ENCODE measurements around the gene CTSC. TPM values are rescaled to one million over a fixed set of nuclear protein-coding genes. Genes with fewer than 3 reads are reported as not detected.
A peak's percentile ranks its signal among the peaks of the same experiment; 100 is the strongest.

Gene CTSC
- total and polyA plus RNA-seq, 4 experiments from 2014 or later = 57.1 to 161 (median 99.3) TPM

DNA sequence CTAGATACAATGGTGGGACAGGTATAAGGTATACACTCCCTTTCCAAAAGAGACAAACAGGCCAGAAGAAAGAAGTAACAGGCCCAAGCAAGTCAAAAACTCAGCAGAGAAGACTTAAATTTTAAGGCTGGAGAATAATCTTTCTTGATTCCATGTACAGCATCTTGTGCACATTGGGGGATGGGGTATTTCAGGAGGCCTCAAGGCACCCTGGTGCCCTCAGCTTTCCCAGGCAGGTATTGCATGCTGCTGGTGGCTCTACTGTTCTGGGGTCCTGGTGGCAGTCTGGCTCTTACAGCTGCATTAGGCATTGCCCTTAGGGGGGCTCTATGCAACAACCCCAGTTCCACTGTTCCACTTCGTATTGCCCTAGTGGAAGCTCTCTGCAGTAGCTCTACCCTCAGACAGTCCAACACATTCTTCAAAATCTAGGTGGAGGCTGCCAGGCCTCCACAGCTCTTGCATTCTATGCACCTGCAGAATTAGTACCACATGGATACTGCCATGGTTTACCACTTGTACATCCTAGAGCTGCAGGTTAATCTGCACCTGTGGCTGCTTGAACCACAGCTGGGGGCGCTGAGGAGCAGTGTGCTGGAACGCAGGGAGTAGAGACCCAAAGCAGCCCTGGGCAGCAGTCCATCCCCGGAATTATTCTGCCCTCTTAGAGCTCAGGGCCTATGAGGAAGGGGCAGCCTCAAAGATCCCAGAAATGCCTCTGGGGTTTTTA lies 4.2 kb upstream of the CTSC start:
- Histone ChIP-seq H3K36me3 (ENCODE audit: insufficient read depth, low read length) (no peaks in the 10 kb centered on the region), H3K4me3 (ENCODE audit: low read length in 2 of 2) (no peak overlapping the region), H3K27me3 (ENCODE audit: insufficient read depth, low read length) (no peaks in the 10 kb centered on the region), H3K9me3 (ENCODE audit: control insufficient read depth in 1 of 2, low read length in 2 of 2) (no peaks in the 10 kb centered on the region), H3K4me1 (ENCODE audit: insufficient read depth, low read length) (peaks cover 37% of the 10 kb centered on the region), H3K27ac (ENCODE audit: low read depth, low read length) (no peak overlapping the region)
- H3K4me3 Mint-ChIP-seq = no peak overlapping the region
- H3K9me3 Mint-ChIP-seq = no peaks in the 10 kb centered on the region
- ChIA-PET POLR2A (ENCODE audit: partially characterized antibody) (interaction anchor here (0.8 kb wide), 1 partner anchor 14 kb away, joined by 4 read pairs; no protein-coding TSS in a partner anchor), CTCF (ENCODE audit: partially characterized antibody) (interaction anchor here (0.9 to 1.6 kb wide), 4 partner anchors 9 to 18 kb away, joined by 4 to 5 read pairs (median 4); no protein-coding TSS in a partner anchor)
- H3K27ac Mint-ChIP-seq = peak overlapping the region in 4 of 7 donors; percentile 11 to 67 (median 46)
- peaks cover 0 to 8% of the 10 kb centered on the region in 2 donors for H3K36me3 Mint-ChIP-seq
- peaks cover 23 to 52% (median 36%) of the 10 kb centered on the region in 4 donors for H3K4me1 Mint-ChIP-seq
- H3K27me3 Mint-ChIP-seq = no peaks in the 10 kb centered on the region
- peak in 1 of 5 donors; percentile 7 for DNase-seq
- intact Hi-C loops (cut with micrococcal nuclease) = no loop called here

GRCh38 chr11:88340366-88340935 lies 2.9 kb upstream of the CTSC start:
- Mint-ChIP-seq H3K4me3 (no peak overlapping the region), H3K4me1 (peaks cover 27 to 49% (median 38%) of the 10 kb centered on the region in 4 donors), H3K36me3 (peaks cover 0 to 8% of the 10 kb centered on the region in 2 donors), H3K9me3 (peaks cover 0 to 1% (median 0%) of the 10 kb centered on the region in 8 donors), H3K27ac (peak overlapping the region in 5 of 7 donors; percentile 14 to 86 (median 69)), H3K27me3 (no peaks in the 10 kb centered on the region)
- no peaks in the 10 kb centered on the region for H3K9me3 ChIP-seq (ENCODE audit: control insufficient read depth in 1 of 2, low read length in 2 of 2)
- intact Hi-C loops (cut with micrococcal nuclease) = no loop called here
- CTCF ChIA-PET (ENCODE audit: partially characterized antibody) = no interaction called here
- H3K27ac ChIP-seq (ENCODE audit: low read depth, low read length) = no peak overlapping the region
- H3K4me3 ChIP-seq (ENCODE audit: low read length in 2 of 2) = no peak overlapping the region
- H3K36me3 ChIP-seq (ENCODE audit: insufficient read depth, low read length) = no peaks in the 10 kb centered on the region
- H3K27me3 ChIP-seq (ENCODE audit: insufficient read depth, low read length) = no peaks in the 10 kb centered on the region
- POLR2A ChIA-PET (ENCODE audit: partially characterized antibody) = no interaction called here
- peaks cover 38% of the 10 kb centered on the region for H3K4me1 ChIP-seq (ENCODE audit: insufficient read depth, low read length)
- DNase-seq = no peak

- peaks cover 3% of the 10 kb centered on the region for H3K36me3 ChIP-seq (ENCODE audit: insufficient read depth, low read length)
- H3K27ac ChIP-seq (ENCODE audit: low read depth, low read length) = peak overlapping the region; percentile 73
- POLR2A ChIA-PET (ENCODE audit: partially characterized antibody) = interaction anchor here (0.7 to 4.4 kb wide), 16 partner anchors 10 to 88 kb away, joined by 3 to 64 read pairs (median 6); no protein-coding TSS in a partner anchor
- H3K27me3 ChIP-seq (ENCODE audit: insufficient read depth, low read length) = no peaks in the 10 kb centered on the region
- peaks cover 33 to 66% (median 51%) of the 10 kb centered on the region in 4 donors for H3K4me1 Mint-ChIP-seq
- peak overlapping the region; percentile 81 to 99 (median 96) for H3K27ac Mint-ChIP-seq
- peak; percentile 49 to 76 (median 53) for DNase-seq
- H3K9me3 ChIP-seq (ENCODE audit: control insufficient read depth in 1 of 2, low read length in 2 of 2) = no peaks in the 10 kb centered on the region
- peaks cover 48% of the 10 kb centered on the region for H3K4me1 ChIP-seq (ENCODE audit: insufficient read depth, low read length)
- peak overlapping the region; percentile 70 to 85 for H3K4me3 ChIP-seq (ENCODE audit: low read length in 2 of 2)
- peak overlapping the region; percentile 93 to 100 (median 99) for H3K4me3 Mint-ChIP-seq
- CTCF ChIA-PET (ENCODE audit: partially characterized antibody) = interaction anchor here (0.8 to 3.1 kb wide), 9 partner anchors 10 to 260 kb away, joined by 3 to 17 read pairs (median 4); no protein-coding TSS in a partner anchor
- peaks cover 0 to 4% (median 0%) of the 10 kb centered on the region in 8 donors for H3K9me3 Mint-ChIP-seq
- no peaks in the 10 kb centered on the region for H3K27me3 Mint-ChIP-seq
- H3K36me3 Mint-ChIP-seq = peaks cover 12 to 25% of the 10 kb centered on the region in 2 donors
- intact Hi-C loops (cut with micrococcal nuclease) = loop anchor here (1.0 to 10.0 kb wide), 9 partner anchors 10 to 1887 kb away; partner anchors contain the start of genes CHORDC1 and TMEM135
Observed at GRCh38 chr11:88337987-88338668, 592 bp upstream of the CTSC start.

DNA sequence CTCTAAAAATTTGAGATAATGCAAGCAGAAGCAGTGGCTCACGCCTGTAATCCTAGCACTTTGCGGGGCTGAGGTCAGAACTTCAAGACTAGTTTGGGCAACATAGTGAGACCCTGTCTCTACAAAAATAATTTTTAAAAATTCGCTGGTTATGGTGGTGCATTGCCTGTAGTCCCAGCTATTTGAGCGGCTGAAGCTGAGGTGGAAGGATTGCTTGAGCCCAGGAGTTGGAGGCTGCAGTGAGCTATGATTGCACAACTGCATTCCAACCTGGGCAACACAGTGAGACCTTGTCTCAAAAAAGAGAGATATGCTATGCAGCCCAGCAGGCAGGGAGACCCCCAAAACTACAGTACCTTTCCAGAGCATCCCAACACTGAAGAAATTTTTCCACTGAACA lies 2.3 kb downstream of the CTSC start:
- peaks cover 37 to 48% of the 10 kb centered on the region in 2 donors for H3K36me3 Mint-ChIP-seq
- POLR2A ChIA-PET (ENCODE audit: partially characterized antibody) = interaction anchor here (3.9 to 4.4 kb wide), 2 partner anchors 8 to 20 kb away, joined by 19 to 64 read pairs; no protein-coding TSS in a partner anchor

DNA sequence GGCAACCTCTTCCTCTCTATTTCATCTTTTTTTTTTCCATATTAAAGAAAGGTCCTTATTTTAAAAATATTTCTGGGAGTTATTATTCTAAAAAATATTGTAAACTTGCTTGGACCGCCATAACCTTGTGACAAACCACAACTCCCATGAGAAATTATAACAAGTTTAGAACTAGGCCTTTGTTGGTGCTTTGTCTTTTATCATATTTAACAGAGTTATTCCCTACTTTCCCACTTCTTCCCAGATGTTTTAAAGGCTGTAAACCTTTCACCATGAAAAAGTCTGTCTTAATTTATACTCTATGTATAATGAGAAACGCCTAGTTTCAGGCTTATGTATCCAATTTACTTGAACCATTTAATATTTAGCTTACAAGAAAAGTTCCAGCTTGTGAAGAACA lies 3.7 kb downstream of the CTSC start:
- no peak for DNase-seq
- Histone ChIP-seq H3K9me3 (ENCODE audit: control insufficient read depth in 1 of 2, low read length in 2 of 2) (no peaks in the 10 kb centered on the region), H3K27ac (ENCODE audit: low read depth, low read length) (no peak overlapping the region), H3K27me3 (ENCODE audit: insufficient read depth, low read length) (no peaks in the 10 kb centered on the region), H3K4me1 (ENCODE audit: insufficient read depth, low read length) (peaks cover 71% of the 10 kb centered on the region), H3K4me3 (ENCODE audit: low read length in 2 of 2) (no peak overlapping the region), H3K36me3 (ENCODE audit: insufficient read depth, low read length) (peaks cover 23% of the 10 kb centered on the region)
- peak overlapping the region in 6 of 8 donors; percentile 20 to 57 (median 46) for H3K4me3 Mint-ChIP-seq
- no peaks in the 10 kb centered on the region for H3K27me3 Mint-ChIP-seq
- ChIA-PET CTCF (ENCODE audit: partially characterized antibody) (no interaction called here), POLR2A (ENCODE audit: partially characterized antibody) (no interaction called here)
- peaks cover 49 to 90% (median 64%) of the 10 kb centered on the region in 4 donors for H3K4me1 Mint-ChIP-seq
- intact Hi-C loops (cut with micrococcal nuclease) = loop anchor here (10.0 kb wide), 1 partner anchor 1891 kb away; the partner anchor contains the start of gene CHORDC1
- H3K27ac Mint-ChIP-seq = peak overlapping the region in 1 of 7 donors; percentile 39
- peaks cover 43 to 61% of the 10 kb centered on the region in 2 donors for H3K36me3 Mint-ChIP-seq
- H3K9me3 Mint-ChIP-seq = peaks cover 0 to 4% (median 0%) of the 10 kb centered on the region in 8 donors

More for the DNA sequence above, 2.3 kb downstream of the CTSC start:
- Histone ChIP-seq H3K4me1 (ENCODE audit: insufficient read depth, low read length) (peaks cover 72% of the 10 kb centered on the region), H3K4me3 (ENCODE audit: low read length in 2 of 2) (peak overlapping the region in 1 of 2 donors; percentile 85), H3K27me3 (ENCODE audit: insufficient read depth, low read length) (no peaks in the 10 kb centered on the region), H3K9me3 (ENCODE audit: control insufficient read depth in 1 of 2, low read length in 2 of 2) (no peaks in the 10 kb centered on the region), H3K36me3 (ENCODE audit: insufficient read depth, low read length) (peaks cover 23% of the 10 kb centered on the region), H3K27ac (ENCODE audit: low read depth, low read length) (peak overlapping the region; percentile 28)
- Mint-ChIP-seq H3K27me3 (no peaks in the 10 kb centered on the region), H3K27ac (peak overlapping the region; percentile 71 to 90 (median 84)), H3K4me1 (peaks cover 46 to 90% (median 63%) of the 10 kb centered on the region in 4 donors), H3K9me3 (peaks cover 0 to 4% (median 0%) of the 10 kb centered on the region in 8 donors), H3K4me3 (peak overlapping the region; percentile 93 to 100 (median 99))
- CTCF ChIA-PET (ENCODE audit: partially characterized antibody) = no interaction called here
- no peak for DNase-seq
- intact Hi-C loops (cut with micrococcal nuclease) = loop anchor here (5.0 to 10.0 kb wide), 4 partner anchors 207 to 1890 kb away; partner anchors contain the start of genes CHORDC1 and TMEM135

- H3K27ac Mint-ChIP-seq = no peak overlapping the region
- H3K9me3 Mint-ChIP-seq = peaks cover 0 to 4% (median 0%) of the 10 kb centered on the region in 8 donors
- Histone ChIP-seq H3K9me3 (ENCODE audit: control insufficient read depth in 1 of 2, low read length in 2 of 2) (no peaks in the 10 kb centered on the region), H3K4me3 (ENCODE audit: low read length in 2 of 2) (no peak overlapping the region), H3K27me3 (ENCODE audit: insufficient read depth, low read length) (no peaks in the 10 kb centered on the region), H3K36me3 (ENCODE audit: insufficient read depth, low read length) (peaks cover 25% of the 10 kb centered on the region), H3K4me1 (ENCODE audit: insufficient read depth, low read length) (peaks cover 73% of the 10 kb centered on the region), H3K27ac (ENCODE audit: low read depth, low read length) (no peak overlapping the region)
- H3K36me3 Mint-ChIP-seq = peaks cover 48 to 69% of the 10 kb centered on the region in 2 donors
- intact Hi-C loops (cut with micrococcal nuclease) = loop anchor here (10.0 kb wide), 1 partner anchor 1892 kb away; the partner anchor contains the start of gene CHORDC1
- peaks cover 49 to 90% (median 63%) of the 10 kb centered on the region in 4 donors for H3K4me1 Mint-ChIP-seq
- no peaks in the 10 kb centered on the region for H3K27me3 Mint-ChIP-seq
- CTCF ChIA-PET (ENCODE audit: partially characterized antibody) = no interaction called here
- no peak for DNase-seq
- peak overlapping the region in 3 of 8 donors; percentile 14 to 40 (median 15) for H3K4me3 Mint-ChIP-seq
- POLR2A ChIA-PET (ENCODE audit: partially characterized antibody) = no interaction called here
Observed at GRCh38 chr11:88332851-88333250, 4.7 kb downstream of the CTSC start.

Measured in CD4-positive, alpha-beta memory T cell (primary cell).